ENCODE data around the gene NQO2. TPM values are rescaled to one million over a fixed set of nuclear protein-coding genes. Genes with fewer than 3 reads are reported as not detected.

NQO2 gene
- total and polyA plus RNA-seq, 10 of the 15 experiments (the other 5 are each of a cell fraction or from before 2014, with no cell fraction given) = 0.55 to 2.6 (median 0.80) TPM

- TF ChIP-seq SP1 (IDR thresholded peaks at IDR 0.05; ENCODE audit: low read depth, low read length) = peak; percentile 55
- peak; percentile 93 for TF ChIP-seq SREBF1 (IDR thresholded peaks at IDR 0.05; ENCODE audit: low read length)
- no peak for TF ChIP-seq LARP7 (IDR thresholded peaks at IDR 0.05)
- TF ChIP-seq SMARCA5 (IDR thresholded peaks at IDR 0.05) = no peak
- no peak for TF ChIP-seq SUPT20H (IDR thresholded peaks at IDR 0.05; ENCODE audit: borderline replicate concordance, control insufficient read depth, low read depth, low read length)
- peak; percentile 87; the same call in 2 of the 3 replicates for TF ChIP-seq POU2F2 (IDR thresholded peaks at IDR 0.05; ENCODE audit: borderline replicate concordance, low read depth, low read length)
- 0 out of 2 replicates have a peak, but pooled peaks have one; percentile 43 for TF ChIP-seq ESRRA (IDR thresholded peaks at IDR 0.05; ENCODE audit: low read length)
- no peak for TF ChIP-seq CUX1 (IDR thresholded peaks at IDR 0.05; ENCODE audit: insufficient replicate concordance, low read depth, low read length)
- TF ChIP-seq EED (IDR thresholded peaks at IDR 0.05; ENCODE audit: low read depth) = no peak
- no peak for TF ChIP-seq TCF12 (IDR thresholded peaks at IDR 0.05; ENCODE audit: low read depth, low read length)
- TF ChIP-seq HSF1 (IDR thresholded peaks at IDR 0.05; ENCODE audit: low read depth, low read length) = no peak
- no peak for TF ChIP-seq SPI1 (IDR thresholded peaks at IDR 0.05; ENCODE audit: borderline replicate concordance, insufficient read depth, low read depth, low read length)
- 0 out of 2 replicates have a peak, but pooled peaks have one; percentile 47 for TF ChIP-seq PML (IDR thresholded peaks at IDR 0.05; ENCODE audit: low read length)
- TF ChIP-seq TCF7 (IDR thresholded peaks at IDR 0.05; ENCODE audit: borderline replicate concordance) = no peak
- peak; percentile 19; the same call in 1 of the 2 replicates for TF ChIP-seq HCFC1 (IDR thresholded peaks at IDR 0.05; ENCODE audit: low read length)
- TF ChIP-seq ZNF217 (IDR thresholded peaks at IDR 0.05) = no peak
Observed at GRCh38 chr6:2989332-2990247, 10.1 kb upstream of the NQO2 start (continued).
